HG02852 (cell line): ENCODE measurements around the gene CDK18.

Source experiments
- ATAC-seq: cut with Tn5 transposase; IDR thresholded peaks from one replicate; pipeline ENCODE4 v1.9.1; 2021; ENCODE audit warnings: mild to moderate bottlenecking, moderate library complexity; ENCODE audit not compliant: unreplicated experiment

Gene CDK18

GRCh38 chr1:205521686-205522085 is 17.2 kb downstream of the CDK18 start:
- no peak for ATAC-seq

- ATAC-seq, result no peak
Measured at GRCh38 chr1:205522692-205523091, 18.2 kb downstream of the CDK18 start.

- ATAC-seq, result no peak
Measured at GRCh38 chr1:205523261-205523890, 18.9 kb downstream of the CDK18 start.

- ATAC-seq, result no peak
Measured at GRCh38 chr1:205523891-205524793, 19.7 kb downstream of the CDK18 start.

- no peak for ATAC-seq
Measured at GRCh38 chr1:205524794-205525101, 20.3 kb downstream of the CDK18 start.

DNA sequence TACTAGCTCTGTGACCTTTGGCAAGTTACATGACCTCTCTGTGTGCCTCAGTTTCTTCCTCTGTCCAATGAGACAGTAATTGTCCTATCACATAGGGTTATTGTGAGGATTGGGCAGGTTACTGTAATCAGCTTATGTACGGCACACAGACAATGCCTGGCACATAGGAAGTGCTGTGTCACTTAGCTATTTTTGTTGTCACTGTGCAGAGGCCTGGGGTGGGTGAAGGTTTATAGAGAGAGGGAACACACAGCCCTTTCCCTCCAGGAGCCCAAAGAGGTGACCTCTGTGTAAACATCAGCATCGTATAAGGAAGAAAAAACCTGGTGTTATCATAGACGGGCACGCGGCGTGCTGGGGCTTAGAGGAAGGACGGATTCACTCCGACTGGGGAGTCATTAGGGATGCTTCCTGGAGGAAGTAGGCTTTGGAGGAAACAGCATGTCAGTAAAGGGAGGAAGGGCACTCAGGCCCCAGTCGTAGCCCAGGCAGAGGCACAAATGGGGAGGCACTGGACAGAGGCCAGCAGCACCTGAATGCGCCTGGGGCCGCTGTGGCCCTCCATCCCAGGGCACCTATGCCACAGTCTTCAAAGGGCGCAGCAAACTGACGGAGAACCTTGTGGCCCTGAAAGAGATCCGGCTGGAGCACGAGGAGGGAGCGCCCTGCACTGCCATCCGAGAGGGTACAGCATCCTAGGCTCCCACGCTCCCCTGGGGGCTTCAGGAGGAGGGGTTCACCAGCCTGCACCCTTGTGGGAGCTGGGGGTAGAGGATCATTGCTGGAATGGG is 21.2 kb downstream of the CDK18 start:
- no peak for ATAC-seq

DNA sequence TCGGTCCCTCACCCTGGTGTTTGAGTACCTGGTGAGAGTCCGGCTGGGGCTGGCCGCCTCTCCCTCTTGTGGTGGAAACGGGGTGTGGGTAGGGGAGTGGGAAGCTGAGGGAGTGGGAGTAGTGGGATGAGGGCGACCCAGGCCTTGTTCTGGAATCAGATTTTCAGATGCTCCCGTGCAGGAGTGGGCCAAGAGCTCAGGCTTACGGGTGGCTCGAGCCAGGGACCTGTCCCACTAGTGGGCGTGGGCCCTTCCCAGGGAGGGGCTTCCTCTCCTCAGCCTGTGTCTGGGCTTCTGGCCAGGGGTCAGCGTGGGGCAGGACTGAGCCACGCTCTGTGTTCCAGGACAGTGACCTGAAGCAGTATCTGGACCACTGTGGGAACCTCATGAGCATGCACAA is 22.0 kb downstream of the CDK18 start:
- no peak for ATAC-seq

DNA sequence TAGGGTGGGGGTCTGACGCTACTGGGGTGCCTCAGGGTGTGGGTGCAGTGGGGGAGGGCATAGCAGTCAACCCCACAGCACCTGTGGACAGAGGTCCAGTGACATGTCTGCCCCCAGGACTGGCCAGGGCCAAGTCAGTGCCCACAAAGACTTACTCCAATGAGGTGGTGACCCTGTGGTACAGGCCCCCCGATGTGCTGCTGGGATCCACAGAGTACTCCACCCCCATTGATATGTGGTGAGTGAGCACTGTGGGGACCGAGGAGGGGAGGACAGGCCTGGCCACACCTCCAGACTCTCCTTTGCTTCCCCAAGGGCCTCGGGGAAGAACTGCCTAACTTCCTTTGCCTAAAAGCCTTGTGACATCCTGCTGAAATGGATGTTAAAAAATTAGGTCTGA is 23.5 kb downstream of the CDK18 start:
- ATAC-seq, result no peak

- no peak for ATAC-seq
Measured at GRCh38 chr1:205528446-205528886, 24.0 kb downstream of the CDK18 start.

- no peak for ATAC-seq
Measured at GRCh38 chr1:205528887-205529825, 24.7 kb downstream of the CDK18 start.

DNA sequence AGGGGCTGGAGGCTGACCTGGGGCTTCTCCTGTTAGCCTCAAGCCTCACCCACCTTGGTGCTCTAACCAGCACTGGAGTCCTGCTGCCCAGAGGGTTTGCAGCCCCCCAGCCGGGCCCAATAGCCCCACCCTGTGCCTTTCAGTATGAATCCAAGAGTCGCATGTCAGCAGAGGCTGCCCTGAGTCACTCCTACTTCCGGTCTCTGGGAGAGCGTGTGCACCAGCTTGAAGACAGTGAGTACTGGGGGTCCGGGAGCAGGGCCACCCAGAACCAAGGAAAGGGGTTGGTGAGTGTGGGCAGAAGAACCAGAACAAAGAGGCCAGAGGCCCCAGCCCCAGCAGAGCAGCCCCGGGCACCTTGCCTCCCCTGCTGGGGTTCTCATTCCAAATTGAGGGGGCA is 25.6 kb downstream of the CDK18 start:
- no peak for ATAC-seq

DNA sequence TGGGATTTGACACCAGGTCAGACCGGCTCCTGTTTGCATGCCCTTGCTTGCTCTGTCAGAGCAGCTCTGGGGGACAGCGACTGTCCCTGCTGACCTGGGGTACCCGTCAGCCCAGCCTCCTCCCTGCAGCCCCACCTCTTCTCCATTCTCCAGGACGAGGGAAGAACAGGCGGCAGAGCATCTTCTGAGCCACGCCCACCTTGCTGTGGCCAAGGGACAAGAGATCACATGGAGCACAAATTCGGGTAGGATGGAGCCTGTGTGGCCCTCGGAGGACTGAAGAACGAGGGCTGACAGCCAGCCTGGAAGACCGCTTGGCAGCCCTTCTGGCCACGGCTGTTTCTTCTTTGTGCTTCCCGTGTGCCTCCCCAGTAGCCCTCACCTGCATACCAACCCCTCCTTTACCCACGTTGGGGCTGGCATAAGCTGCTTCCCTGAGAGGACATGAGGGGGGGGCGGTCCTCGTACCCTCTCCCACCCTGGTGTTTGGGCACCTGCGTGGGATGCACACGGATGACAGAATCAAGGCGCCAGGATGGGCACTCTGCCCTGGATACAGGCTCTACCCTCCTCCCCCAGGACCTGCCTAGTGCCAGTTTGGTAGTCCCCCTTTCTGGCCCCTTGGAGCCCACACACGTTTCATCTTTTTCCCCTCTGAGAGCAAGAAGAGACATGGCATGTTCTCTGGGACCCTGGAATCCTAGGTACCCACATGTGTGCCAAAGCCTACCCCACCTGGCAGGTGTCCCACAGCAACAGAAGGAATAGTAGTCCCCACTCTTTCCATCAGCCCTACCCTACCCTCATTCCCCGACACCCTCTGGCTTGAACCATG is 26.9 kb downstream of the CDK18 start:
- ATAC-seq, result no peak

DNA sequence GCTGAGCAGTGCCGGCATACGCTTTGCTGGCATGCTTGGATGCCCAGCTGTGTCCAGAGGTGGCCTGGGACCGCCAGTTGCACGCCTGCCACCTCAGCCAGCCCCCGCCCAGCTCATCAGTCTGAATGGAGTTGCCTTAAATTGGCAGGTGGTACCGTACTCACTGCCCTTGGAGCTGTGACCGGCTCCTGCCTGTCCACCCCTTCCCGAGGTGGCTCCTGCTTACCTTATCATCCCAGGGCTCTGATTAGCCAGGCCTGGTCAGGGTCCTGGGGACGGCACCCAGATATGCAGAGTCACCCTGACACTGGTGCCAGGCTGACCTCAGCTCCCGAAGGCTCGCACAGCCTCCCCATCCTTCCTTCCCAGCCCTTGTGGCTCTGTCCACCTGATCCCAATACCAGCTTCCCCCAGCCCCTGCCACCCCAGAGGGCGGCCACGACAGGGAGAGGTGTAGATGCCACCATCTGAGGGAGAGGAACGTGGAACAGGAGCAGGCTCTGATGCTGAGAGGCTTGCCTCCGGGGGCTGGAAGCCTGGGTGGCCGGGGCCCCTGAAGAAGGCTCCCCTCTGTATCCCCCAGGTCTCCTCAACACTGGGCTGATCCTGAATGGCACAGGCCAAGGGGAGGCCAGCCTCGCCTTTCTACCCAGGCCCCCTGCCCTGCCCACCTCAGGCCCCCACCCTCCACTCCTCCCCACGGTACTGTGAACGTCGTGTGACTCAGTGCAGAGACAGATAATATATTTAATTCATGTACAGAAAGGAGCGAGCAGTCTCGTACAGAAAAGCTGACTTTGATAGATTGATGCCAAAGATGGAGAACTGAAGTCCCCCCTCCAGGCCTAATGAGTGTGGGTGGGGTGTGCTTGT is 27.8 kb downstream of the CDK18 start:
- no peak for ATAC-seq

- ATAC-seq, result no peak
Measured at GRCh38 chr1:205532996-205533735, 28.7 kb downstream of the CDK18 start.

GRCh38 chr1:205533748-205534443 is 29.4 kb downstream of the CDK18 start:
- ATAC-seq, result no peak

GRCh38 chr1:205534444-205534985 is 30.0 kb downstream of the CDK18 start:
- no peak for ATAC-seq

GRCh38 chr1:205535096-205535495 is 30.6 kb downstream of the CDK18 start:
- ATAC-seq, result no peak
